ENCODE data around the gene RAPGEF4. TPM values are rescaled to one million over a fixed set of nuclear protein-coding genes. Genes with fewer than 3 reads are reported as not detected.

RAPGEF4 gene
- total and polyA plus RNA-seq, 9 of the 15 experiments (the other 6 are each of a cell fraction or from before 2014, with no cell fraction given), result 0.04 to 0.33 (median 0.13) TPM; not detected in 6

DNA sequence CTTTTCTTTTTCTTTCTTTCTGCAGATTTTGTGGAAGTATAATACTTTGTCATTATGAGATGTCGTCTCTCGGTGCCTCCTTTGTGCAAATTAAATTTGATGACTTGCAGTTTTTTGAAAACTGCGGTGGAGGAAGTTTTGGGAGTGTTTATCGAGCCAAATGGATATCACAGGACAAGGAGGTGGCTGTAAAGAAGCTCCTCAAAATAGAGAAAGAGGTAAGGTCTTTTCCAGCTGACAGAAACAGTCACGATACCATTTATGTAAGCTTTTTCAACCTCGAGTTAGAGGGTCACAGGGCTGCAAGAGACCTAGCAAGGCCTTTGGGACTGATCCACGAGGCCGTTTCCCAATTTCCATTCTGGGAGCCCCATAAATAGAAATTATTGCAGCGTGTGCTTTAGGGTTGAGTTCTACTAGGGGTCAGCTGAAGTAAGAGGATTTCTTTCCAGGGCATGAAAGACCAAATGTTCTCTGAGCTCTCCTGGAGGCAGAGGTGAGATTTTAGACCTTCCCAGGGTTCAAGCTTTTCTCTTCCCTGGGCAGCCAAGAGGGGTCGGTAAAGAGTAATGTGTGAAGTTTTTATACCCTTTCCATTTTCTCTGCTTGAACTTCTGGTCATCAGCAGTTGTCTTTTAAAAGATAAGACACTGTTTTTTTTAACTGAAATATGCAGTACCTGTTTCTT, 355.5 kb downstream of the RAPGEF4 start (continued):
- TF ChIP-seq, protein P1, sequence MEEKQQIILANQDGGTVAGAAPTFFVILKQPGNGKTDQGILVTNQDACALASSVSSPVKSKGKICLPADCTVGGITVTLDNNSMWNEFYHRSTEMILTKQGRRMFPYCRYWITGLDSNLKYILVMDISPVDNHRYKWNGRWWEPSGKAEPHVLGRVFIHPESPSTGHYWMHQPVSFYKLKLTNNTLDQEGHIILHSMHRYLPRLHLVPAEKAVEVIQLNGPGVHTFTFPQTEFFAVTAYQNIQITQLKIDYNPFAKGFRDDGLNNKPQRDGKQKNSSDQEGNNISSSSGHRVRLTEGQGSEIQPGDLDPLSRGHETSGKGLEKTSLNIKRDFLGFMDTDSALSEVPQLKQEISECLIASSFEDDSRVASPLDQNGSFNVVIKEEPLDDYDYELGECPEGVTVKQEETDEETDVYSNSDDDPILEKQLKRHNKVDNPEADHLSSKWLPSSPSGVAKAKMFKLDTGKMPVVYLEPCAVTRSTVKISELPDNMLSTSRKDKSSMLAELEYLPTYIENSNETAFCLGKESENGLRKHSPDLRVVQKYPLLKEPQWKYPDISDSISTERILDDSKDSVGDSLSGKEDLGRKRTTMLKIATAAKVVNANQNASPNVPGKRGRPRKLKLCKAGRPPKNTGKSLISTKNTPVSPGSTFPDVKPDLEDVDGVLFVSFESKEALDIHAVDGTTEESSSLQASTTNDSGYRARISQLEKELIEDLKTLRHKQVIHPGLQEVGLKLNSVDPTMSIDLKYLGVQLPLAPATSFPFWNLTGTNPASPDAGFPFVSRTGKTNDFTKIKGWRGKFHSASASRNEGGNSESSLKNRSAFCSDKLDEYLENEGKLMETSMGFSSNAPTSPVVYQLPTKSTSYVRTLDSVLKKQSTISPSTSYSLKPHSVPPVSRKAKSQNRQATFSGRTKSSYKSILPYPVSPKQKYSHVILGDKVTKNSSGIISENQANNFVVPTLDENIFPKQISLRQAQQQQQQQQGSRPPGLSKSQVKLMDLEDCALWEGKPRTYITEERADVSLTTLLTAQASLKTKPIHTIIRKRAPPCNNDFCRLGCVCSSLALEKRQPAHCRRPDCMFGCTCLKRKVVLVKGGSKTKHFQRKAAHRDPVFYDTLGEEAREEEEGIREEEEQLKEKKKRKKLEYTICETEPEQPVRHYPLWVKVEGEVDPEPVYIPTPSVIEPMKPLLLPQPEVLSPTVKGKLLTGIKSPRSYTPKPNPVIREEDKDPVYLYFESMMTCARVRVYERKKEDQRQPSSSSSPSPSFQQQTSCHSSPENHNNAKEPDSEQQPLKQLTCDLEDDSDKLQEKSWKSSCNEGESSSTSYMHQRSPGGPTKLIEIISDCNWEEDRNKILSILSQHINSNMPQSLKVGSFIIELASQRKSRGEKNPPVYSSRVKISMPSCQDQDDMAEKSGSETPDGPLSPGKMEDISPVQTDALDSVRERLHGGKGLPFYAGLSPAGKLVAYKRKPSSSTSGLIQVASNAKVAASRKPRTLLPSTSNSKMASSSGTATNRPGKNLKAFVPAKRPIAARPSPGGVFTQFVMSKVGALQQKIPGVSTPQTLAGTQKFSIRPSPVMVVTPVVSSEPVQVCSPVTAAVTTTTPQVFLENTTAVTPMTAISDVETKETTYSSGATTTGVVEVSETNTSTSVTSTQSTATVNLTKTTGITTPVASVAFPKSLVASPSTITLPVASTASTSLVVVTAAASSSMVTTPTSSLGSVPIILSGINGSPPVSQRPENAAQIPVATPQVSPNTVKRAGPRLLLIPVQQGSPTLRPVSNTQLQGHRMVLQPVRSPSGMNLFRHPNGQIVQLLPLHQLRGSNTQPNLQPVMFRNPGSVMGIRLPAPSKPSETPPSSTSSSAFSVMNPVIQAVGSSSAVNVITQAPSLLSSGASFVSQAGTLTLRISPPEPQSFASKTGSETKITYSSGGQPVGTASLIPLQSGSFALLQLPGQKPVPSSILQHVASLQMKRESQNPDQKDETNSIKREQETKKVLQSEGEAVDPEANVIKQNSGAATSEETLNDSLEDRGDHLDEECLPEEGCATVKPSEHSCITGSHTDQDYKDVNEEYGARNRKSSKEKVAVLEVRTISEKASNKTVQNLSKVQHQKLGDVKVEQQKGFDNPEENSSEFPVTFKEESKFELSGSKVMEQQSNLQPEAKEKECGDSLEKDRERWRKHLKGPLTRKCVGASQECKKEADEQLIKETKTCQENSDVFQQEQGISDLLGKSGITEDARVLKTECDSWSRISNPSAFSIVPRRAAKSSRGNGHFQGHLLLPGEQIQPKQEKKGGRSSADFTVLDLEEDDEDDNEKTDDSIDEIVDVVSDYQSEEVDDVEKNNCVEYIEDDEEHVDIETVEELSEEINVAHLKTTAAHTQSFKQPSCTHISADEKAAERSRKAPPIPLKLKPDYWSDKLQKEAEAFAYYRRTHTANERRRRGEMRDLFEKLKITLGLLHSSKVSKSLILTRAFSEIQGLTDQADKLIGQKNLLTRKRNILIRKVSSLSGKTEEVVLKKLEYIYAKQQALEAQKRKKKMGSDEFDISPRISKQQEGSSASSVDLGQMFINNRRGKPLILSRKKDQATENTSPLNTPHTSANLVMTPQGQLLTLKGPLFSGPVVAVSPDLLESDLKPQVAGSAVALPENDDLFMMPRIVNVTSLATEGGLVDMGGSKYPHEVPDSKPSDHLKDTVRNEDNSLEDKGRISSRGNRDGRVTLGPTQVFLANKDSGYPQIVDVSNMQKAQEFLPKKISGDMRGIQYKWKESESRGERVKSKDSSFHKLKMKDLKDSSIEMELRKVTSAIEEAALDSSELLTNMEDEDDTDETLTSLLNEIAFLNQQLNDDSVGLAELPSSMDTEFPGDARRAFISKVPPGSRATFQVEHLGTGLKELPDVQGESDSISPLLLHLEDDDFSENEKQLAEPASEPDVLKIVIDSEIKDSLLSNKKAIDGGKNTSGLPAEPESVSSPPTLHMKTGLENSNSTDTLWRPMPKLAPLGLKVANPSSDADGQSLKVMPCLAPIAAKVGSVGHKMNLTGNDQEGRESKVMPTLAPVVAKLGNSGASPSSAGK (IDR thresholded peaks at IDR 0.05), result peak; percentile 45; the same call in 1 of the 2 replicates
- TF ChIP-seq, protein P2, sequence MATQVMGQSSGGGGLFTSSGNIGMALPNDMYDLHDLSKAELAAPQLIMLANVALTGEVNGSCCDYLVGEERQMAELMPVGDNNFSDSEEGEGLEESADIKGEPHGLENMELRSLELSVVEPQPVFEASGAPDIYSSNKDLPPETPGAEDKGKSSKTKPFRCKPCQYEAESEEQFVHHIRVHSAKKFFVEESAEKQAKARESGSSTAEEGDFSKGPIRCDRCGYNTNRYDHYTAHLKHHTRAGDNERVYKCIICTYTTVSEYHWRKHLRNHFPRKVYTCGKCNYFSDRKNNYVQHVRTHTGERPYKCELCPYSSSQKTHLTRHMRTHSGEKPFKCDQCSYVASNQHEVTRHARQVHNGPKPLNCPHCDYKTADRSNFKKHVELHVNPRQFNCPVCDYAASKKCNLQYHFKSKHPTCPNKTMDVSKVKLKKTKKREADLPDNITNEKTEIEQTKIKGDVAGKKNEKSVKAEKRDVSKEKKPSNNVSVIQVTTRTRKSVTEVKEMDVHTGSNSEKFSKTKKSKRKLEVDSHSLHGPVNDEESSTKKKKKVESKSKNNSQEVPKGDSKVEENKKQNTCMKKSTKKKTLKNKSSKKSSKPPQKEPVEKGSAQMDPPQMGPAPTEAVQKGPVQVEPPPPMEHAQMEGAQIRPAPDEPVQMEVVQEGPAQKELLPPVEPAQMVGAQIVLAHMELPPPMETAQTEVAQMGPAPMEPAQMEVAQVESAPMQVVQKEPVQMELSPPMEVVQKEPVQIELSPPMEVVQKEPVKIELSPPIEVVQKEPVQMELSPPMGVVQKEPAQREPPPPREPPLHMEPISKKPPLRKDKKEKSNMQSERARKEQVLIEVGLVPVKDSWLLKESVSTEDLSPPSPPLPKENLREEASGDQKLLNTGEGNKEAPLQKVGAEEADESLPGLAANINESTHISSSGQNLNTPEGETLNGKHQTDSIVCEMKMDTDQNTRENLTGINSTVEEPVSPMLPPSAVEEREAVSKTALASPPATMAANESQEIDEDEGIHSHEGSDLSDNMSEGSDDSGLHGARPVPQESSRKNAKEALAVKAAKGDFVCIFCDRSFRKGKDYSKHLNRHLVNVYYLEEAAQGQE (IDR thresholded peaks at IDR 0.05; ENCODE audit: borderline replicate concordance), result peak; percentile 23; the same call in 1 of the 2 replicates
- TF ChIP-seq, protein P2 (CRISPR knock-in tag; IDR thresholded peaks at IDR 0.05; ENCODE audit: low read depth), result no peak
- TF ChIP-seq, protein P3, sequence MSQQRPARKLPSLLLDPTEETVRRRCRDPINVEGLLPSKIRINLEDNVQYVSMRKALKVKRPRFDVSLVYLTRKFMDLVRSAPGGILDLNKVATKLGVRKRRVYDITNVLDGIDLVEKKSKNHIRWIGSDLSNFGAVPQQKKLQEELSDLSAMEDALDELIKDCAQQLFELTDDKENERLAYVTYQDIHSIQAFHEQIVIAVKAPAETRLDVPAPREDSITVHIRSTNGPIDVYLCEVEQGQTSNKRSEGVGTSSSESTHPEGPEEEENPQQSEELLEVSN (IDR thresholded peaks at IDR 0.05; ENCODE audit: borderline replicate concordance in 1 of 2, extremely low read depth in 1 of 2, insufficient read depth in 1 of 2, insufficient read length in 1 of 2, low read depth in 1 of 2, low read length in 1 of 2, poor library complexity in 1 of 2, severe bottlenecking in 1 of 2), result peak in 1 of 2 experiments; percentile 19
- no peak for TF ChIP-seq XRCC4 (IDR thresholded peaks at IDR 0.05; ENCODE audit: extremely low read depth, insufficient read depth, insufficient read length)

Data from K562 (cell line).